HG03095 (cell line): ENCODE results near the gene FGGY.

Experiments
- ATAC-seq: cut with Tn5 transposase; IDR thresholded peaks from one replicate; pipeline ENCODE4 v1.9.1; 2021; ENCODE audit warnings: moderate library complexity; ENCODE audit not compliant: unreplicated experiment

FGGY gene

DNA sequence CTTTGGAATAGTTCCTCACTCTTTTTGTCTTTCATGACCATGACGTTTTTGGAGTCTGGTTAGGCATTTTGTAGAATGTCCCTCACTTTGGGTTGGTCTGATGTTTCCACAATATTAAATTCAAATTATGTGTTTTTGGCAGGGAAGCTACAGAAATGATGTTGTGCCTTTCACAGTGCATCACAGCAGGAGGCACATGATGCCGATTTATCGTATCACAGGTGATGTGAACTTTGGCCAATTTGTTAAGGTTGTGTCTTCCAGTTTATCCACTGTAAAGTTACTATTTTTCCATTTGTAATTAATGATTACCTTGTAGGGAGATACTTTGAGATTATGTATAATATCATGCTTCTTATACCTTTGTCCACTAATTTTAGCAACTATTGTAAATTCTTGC, 114.3 kb downstream of the FGGY start:
- no peak for ATAC-seq

DNA sequence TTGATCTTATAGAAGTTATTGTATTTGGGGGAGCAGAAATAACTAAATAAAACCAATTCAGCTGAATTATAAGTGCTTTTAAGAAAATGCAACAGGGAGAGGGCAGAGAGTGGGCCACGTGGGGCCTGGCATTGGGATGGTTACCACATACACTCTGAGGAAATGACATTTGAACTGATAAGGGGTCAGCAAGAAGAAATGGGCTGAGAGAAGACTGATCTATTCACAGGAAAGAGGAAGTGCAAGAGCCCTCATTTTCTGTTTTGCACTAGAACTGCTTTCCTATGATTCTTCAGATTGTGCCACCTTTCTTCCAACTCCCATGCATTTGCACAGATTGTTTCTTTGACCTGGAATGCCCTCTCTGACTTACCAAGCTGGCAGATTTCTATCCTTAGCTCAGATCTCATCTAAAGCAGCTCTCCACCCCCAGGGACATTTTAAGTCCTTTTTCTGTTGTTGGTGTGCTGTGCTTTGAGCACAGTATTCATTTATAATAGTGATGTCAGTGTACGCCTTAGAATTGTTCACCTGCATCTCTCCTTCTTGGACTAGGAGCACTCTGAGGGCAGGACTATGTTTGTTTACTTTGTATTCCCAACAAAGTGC, 115.9 kb downstream of the FGGY start:
- ATAC-seq, result no peak

DNA sequence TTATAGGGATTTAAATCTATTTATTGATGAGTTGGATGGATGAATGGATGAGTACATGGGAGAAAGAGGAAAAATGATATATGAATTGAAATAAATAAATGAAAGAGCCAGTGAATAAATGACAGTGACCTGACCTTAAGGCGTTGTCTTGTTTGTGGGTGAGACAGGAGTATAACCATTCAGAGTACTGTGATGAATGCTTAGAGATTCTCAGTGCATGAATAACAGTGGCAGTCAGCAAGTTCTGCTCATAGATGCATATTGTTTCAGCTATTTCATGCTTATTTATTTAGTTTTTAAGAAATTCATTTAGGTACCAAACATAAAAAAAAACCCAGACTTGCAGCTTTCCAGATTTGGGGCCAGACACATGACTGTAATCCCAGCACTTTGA, 116.4 kb downstream of the FGGY start:
- ATAC-seq, result no peak

DNA sequence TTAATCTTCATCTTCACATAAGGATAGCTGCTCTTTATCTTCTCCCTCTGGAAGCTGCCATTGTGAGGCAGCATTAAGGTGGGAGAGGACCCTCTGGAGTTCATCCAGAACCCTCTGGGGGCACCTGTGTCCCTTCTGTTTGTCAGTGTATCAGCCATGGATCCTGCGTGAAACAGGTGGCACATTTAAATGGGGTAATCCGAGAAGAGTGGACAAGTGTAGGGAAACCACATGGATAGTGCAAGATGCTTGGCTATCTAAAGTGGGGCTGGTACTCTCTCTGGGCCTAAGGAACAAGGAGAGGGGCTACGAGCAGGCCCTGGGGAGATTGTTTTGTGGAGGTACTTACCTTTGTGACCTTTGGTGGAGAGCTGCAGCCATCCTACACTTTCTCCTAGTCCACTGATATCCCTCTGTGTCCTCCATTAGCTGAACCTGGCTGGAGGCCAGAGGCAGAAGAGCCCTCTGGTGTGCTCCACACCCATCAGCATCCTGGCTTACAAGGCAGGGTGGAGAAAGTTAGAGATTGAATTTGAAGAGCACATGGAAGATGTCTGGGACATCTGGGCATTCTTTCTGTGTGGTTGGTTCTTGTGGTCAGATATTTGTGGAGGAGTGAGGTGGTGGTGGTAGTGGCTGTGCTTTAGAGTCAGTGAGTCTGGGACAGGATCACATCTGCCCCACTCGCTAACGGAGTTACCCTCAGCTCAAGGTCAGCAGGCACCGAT, 117.7 kb downstream of the FGGY start:
- no peak for ATAC-seq

DNA sequence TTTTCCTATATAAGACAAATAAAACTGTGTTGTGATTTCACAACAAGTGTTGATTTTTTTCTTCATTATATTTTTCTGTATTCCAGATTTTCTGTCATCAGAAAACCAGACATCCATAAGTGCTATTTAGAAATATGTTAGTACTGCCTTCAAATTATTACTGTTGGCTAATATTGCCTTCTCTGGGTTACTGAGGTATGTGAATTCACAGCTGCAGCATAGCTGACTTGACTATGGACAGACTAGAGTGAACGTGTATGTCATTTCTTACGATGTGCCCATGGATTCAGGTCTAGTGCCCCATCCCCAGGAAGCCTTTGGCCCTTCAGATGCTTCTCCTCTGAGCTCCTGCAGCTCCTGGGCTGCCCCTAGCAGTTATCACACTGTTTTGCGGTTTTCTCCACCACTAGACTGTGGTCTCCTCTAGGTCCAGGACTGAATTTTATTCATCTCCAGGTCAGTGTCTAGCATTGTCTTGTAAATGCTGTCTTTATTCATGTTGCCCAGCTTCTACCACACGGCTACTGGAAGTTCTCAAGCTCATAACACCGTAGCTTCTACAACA, 118.5 kb downstream of the FGGY start:
- ATAC-seq, result no peak

DNA sequence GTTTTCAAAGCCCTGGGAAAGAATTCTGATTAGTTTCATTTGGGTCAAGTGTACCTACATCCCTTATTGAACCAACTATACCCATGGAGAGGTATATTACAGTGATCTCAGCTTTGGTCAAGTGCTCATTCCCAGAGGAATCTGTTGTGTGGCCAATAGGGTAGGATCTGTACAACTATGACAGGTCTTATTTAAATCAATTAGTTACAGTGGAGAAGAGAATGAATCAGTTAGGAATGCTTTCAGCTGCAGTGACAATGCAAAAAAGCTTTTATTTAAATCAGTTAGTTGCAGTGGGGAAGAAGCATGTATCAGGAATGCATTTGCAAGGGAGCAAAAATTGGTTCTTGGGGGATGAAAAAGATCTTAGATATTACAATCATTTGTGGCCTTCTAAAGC, 119.0 kb downstream of the FGGY start:
- no peak for ATAC-seq

DNA sequence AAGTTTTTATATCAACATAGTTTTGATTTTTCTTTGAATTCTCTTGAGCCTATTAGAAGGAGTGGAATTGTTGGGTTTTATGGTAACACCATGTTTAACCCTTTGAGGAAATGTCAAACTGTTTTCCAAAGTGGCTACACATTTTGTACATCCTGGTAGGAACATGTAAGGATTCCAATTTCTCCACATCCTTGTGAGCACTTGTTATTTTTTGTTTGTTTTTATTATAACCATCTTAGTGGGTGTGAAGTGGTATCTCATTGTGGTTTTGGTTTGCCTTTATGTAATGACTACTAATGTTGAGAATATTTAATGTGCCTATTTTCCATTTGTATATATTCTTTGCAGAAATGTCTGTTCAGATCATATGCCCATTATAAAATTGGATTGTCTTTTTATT, 120.5 kb downstream of the FGGY start:
- no peak for ATAC-seq

DNA sequence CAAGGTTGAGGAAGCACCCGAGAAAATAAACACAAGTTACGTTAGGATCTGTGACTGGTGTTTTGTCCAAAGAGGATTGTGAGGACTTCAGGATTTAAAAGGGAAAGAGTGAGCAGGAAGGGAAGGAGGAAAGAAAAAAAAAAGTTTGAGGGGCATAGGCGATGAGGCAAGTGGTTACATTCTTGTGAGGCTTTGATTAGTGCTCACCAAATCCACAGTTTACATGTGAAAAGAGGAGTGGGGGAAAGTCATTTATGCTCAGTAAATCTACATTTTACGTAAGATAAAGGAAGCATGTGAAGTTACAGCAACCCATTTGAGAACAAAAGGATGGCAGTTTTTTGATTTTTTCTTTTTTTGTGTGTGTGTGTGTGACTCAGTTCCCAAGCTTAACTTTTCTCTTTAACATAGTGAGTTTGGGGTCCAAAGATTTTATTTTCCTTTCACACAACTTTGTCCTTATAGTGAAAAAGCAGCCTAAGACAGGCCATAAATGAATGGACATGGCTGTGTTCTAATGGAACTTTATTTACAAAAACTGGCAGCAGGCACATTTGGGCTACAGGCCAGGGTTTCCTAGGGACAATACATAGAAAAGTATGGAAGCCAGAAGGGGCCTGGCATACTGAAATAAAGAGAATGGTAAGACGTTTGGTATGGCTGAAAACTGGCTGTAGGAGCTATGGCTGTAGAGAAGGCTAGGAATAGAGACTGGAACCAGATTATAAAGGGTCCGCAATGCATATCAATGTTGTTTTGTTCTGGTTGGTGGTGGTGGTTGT, 121.7 kb downstream of the FGGY start:
- no peak for ATAC-seq

DNA sequence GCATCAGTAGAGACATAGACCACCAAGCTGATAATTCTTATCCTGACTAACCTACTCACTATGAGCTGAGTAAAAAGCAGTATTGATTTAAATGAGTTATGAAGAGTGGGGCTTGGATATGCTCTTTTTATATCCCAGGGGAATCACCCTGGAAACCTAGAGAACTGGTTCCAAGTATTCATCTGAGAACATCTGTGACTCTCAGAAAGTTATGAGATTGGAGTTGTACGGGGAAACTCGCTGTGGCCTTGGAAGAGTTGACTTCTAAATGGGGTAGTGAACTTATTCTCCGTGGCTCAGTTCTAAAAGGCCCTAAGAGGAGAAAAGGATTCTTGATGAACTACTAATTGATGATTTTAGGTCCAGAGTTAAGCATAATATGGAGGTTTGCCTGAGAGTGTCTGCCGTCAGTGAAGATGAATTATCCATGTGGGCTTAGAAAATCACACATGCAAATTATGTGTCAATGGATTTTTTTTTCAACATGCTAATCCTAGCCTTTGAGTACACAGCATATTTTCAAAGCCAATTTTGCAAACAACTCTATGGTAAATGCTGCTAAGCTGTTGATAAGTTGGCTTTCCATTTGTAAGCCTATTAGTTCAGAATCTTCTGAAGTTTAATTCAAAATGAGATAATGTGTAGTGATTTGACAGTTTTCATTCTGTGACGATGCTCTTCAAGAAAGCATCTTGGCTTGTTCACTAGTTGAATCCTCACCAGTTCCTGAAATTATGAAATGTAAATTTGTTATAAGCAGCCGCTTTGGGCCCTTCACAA, 122.7 kb downstream of the FGGY start:
- no peak for ATAC-seq

DNA sequence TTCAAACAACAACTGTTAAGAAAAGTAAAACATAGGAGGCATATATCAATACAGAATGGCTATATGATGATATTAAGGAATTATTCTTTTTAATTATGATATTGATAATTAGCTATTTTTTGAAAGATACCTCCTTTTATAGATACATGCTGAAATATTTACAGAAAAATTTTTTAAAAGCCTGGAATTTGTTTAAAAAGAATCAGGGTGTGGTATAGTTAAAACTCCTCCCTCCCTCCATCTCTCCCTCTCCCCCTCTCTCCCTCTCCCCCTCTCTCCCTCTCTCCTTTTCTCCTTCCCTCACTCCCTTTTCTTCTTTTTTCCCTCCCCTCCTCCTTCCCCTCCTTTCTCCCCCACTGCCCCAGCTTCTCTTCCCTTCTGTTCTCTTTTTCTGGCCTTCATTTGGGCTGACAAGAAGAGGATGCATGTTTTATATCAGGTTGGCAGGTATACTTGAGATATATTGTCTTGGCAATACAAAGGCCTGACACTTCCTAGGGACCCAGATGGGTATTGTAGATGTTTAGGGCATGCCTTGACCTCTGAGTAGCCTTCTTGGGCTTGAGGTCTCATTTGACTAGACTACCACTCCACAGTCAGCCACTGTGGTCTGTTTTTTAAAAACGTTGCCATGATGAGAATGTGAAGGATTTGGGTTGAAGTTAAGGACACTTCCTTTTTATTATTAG, 124.5 kb downstream of the FGGY start:
- ATAC-seq, result no peak

DNA sequence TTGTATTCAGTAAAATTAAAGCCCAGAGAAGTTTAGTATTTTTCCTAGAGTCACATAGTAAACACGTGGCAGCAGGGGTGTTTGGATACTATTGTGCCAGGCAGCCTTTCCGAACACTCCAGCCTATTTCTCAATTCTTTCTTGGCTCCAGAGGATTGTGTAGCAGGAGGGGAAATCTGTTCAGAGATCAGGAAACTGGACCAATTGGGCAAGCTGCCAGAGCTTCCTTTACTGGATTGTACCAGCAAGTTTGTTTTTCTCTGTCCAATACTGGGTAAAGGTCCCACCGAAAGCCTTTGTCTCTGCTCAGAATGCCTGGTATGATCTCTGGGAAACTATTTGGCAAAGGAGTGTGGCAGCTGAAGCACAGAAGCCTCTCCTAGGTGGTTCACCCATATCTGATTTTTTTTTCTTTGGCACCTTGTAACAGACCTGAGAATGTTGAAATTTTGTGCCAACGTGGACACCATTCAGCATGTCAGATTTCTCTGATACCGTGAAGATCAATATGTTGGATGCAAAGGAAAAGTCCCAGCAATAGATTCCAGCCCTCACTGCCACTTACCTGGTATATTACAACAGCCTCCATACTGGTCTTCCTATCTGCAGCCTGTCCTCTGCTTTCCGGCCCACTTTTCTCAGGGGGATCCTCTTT, 126.2 kb downstream of the FGGY start:
- no peak for ATAC-seq

DNA sequence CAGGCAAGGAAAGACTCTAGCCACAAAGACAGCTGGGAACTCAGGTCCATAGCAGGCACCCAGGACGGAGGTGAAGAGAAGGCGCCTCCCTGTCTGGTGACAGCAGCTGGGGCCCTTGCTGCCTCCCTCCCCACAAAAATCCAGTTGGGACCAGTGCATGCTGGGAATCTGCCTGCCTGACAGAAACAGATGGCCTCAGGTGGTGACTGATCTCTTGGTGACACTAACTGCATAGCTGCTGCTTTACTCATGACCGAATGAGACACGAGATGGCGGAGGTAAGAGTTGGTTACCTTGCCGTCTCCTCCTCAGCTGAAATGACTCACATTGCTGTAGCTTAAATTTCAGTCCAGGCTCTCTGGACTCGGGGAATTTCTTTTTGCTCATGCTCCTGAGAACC, 130.3 kb downstream of the FGGY start:
- no peak for ATAC-seq

DNA sequence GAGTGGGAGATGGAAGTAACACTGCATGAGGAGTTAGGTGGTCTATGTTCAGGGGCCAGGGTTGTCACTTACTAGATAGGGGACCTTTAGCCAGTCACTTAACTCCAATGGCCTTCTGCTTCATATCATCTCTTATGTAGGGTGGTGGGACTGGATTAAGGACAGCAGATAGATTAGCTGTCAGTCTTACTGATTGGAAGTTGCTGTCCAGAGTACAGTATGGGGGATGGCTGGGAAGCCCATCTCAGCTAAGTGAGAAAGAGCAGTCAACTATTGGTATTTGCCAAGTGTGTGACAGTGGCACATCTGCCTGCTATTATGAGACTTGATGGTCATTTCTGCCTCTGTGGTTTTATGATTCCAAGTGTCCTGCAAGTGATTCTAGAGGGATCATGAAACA, 130.9 kb downstream of the FGGY start:
- ATAC-seq, result no peak

DNA sequence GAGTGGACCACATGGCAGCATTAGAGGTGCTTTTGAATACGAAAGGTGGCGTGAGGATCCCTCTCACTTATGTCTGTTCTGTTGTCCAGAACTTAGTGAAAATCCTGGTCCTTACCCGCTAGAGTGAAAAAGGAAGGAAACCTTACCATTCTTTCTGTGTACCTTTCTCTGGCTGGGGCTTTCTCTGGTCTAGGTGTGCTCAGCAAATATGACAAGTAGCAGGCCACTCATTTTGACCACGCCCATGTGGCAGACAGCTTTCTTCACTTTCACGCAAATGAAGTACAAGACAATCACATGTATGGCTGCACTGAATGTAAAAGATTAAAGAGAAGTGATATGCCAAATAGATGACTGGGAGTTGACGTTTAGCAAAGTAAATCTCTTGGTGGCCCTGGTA, 131.9 kb downstream of the FGGY start:
- ATAC-seq, result no peak

DNA sequence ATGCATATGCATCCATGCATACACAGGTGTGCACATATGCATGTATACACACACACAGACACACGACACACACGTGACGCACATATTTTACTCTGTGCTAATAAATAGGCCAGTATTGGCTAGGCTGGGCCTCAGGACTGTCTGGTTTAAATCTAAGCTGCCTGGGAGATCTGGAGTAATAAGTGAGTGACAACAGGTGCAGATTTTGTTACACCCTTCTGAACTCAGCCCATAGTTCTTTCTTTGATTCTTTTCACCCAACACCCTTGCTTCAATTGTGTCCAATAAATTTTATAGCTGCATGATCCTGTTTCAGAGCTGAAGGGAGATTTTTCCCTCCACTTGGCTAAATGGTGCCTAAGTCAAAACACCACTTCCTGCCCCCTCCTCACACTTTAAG, 132.8 kb downstream of the FGGY start:
- no peak for ATAC-seq

DNA sequence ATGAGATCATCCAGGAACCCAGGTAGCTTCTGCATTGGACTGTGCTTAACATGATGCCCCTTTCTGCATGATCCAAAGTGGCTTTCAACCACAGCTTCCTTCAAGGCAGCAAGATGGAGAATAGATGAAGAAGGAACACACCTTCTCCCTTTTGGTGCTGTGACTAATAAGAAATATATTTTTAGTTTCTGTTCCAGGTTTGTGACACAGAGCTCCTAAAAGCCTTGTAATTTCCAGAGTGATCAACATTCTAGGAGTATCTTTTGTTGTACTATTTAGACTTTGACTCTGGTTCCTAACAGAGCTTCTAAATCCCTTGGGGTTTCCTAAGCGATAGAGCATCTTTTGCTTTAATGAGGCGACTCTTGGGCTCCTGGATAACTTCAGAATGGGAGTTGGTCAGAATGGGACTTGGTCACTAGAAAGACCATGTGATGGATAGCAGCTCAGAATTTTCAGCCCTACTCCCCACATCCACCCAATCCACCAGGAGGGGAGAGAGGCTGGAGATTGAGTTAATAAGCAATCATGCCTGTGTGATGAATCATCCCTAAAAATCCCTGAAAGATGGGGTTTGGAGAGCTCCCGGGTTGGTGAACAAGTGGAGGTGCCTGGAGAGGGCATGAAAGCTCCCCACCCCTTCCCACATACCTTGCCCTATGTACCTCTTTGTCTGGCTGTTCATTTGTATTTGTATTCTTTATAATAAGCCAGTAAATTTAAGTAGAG, 134.8 kb downstream of the FGGY start:
- ATAC-seq, result no peak

DNA sequence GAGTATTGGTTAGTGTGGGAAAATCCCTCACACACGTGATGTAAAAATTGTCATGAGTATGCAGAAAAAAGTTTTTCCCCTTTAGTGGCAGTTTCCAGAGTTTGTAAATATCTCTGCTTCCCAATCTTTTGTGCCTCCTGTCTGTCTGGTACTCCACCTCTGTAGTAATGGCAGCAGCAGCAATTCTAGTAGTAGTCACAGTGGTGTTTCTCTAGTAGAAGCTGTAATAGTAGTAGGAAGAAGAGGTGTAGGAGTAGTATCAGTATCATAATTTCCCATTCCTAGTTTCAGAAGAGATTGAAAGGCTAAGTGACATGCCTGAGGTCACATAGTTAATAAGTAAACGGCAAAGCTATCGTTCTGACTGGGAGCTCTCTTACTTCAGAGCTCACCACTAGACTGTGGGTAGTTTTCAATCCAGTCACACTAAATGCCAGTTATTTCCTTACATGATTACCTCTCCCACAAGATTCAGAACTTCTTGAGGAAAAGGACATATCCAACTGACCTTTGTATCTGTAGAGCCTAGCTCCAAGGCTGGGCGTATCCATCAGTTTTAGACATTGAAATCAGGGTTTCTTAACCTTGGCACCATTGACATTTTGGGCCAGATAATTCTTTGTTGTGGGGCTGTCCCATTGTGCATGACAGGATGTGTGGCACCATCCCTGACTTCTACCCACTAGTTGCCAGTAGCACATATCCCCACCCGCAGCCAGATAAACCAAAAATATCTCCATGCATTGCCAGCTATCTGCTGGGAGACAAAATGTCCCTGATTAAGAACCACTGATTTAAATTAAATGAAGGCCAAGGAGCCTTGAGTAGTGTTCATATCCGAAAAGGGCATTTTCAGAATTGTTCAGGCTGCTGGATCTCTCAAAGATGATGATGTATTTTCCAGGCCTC, 135.9 kb downstream of the FGGY start:
- ATAC-seq, result peak; percentile 97

DNA sequence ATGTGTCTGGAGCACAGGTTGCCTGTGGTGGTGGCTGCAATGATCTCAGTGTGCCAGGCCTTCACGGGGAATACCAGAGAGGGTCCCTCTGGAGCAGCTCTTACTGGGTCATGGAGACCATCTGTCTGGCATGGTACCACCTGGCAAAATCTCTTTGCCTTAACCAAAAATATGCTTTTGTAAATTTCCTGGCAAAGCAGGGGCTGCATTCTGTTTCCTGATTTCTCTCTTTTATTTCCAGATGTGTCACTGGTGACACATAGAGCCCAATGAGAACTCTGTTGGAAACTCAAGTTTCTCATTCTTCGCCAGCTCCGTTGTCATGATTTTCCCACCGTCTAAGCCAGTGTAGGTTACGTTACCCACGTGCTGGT, 136.5 kb downstream of the FGGY start:
- no peak for ATAC-seq
